ENCODE data around the gene PTPRG.
"Not testable (repeated sequence)": the region's sequence is repeated elsewhere in the genome, so short reads cannot be mapped to it uniquely, and the experiment has no call there.

PTPRG gene

GRCh38 chr3:61561374-61562041 lies at the start of gene PTPRG:
Gene PTPRG, plus strand, starts transcription at chr3:61561571. Its CDS starts 717 bp downstream, at chr3:61562288.
- DNase-seq, result peak; percentile 18 to 21

DNA sequence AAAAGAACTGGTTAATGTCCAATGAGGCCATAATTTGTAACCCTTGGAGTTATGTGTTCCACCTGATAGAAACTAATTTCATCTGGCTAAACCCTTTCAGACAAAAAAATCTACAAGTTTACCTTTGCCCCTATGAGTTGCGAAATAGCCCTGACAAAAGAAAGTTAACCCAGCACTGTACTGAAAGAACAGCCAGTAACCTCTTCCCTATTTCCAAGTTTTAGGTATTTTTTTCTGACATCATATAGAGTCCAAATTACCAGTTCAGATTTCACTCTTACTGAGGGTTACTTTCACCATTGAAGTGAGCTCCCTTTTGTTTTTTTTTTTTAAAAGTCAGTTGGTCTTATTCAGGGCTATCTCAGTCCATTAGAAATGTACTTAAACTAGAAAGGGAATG lies 42.8 kb upstream of the PTPRG start:
- no peak for DNase-seq

- peak; percentile 13 to 38 for DNase-seq
Measured at GRCh38 chr3:61520966-61521628, 40.3 kb upstream of the PTPRG start.

DNA sequence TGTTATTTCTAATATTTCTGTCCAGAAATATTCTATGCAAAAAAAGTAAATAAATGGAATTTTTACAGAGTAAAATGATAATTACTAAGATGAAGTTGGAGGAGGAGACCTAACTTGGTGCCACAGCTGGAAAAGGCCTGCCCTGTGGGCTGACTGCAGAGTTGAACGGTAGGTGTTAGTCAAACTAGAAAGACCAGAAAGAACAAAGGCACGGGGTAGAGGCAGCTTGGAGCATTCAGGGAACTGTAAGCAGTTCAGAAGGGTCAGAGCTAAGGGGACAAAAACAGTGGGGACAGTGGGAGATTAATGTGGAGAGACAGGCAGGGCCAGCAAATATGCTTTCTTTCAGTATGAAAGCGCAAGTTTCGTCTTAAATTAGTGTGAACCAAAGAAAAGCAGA lies 39.3 kb upstream of the PTPRG start:
- no peak for DNase-seq

GRCh38 chr3:61522626-61523025 lies 38.7 kb upstream of the PTPRG start:
- no peak for DNase-seq

DNA sequence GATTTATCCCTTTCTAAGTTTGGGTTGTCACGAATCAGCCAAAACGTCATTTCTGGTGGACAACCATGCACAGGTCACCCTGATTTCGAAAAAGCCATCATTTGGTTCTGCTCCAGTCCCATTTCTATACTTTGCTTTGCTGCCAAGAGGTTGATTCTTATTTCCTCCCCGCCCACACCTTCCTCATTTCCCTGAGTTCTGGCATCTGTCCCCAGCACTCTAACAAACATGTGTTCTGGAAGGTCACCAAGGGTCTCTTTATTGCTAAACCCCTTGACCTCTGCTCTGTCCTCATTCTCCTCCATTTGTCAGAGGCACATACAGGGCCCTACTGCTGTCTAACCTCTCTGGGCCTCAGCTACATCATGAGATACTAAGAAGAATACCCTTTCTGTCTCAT lies 36.4 kb upstream of the PTPRG start:
- no peak for DNase-seq

- DNase-seq, result no peak
Measured at GRCh38 chr3:61526308-61526707, 35.1 kb upstream of the PTPRG start.

DNA sequence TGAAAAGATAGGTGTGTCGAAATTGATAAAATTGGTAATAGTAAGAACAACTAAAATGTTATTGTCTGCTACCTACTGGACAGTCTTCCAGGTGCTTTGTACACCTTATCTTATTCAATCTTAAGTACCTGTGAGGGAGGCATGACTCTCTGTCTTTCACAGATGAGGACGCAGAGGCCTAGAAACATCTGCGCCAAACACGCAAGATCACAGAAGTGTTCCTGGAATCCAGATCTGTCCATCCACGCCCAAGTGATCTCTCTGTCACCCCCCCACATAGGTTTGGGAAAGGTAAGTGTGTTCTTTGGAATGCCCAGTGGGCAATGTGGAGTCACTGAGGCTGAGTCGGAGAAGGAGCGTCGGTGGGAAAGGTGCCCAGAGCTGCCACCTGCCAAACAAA lies 34.4 kb upstream of the PTPRG start:
- DNase-seq, result no peak

DNA sequence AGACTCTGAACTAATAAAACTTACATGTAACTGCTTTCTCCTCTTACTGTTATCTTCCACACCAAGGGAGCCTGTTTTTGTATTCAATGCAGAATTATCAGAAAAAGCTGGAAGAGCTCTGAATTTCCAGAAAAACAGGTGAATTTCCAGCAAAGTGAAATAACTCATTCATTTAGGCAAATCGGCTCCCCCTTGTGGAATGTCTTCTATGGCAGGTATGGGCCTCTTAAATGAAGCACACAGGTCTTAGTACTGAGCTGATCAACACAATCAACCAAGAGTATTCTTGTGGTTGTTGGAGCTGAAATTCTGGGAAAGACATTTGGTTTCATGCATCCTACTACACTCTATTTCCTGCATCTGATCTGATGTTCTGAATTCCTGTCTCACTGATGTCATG lies 31.0 kb upstream of the PTPRG start:
- no peak for DNase-seq

- no peak for DNase-seq
Measured at GRCh38 chr3:61531528-61531927, 29.8 kb upstream of the PTPRG start.

DNA sequence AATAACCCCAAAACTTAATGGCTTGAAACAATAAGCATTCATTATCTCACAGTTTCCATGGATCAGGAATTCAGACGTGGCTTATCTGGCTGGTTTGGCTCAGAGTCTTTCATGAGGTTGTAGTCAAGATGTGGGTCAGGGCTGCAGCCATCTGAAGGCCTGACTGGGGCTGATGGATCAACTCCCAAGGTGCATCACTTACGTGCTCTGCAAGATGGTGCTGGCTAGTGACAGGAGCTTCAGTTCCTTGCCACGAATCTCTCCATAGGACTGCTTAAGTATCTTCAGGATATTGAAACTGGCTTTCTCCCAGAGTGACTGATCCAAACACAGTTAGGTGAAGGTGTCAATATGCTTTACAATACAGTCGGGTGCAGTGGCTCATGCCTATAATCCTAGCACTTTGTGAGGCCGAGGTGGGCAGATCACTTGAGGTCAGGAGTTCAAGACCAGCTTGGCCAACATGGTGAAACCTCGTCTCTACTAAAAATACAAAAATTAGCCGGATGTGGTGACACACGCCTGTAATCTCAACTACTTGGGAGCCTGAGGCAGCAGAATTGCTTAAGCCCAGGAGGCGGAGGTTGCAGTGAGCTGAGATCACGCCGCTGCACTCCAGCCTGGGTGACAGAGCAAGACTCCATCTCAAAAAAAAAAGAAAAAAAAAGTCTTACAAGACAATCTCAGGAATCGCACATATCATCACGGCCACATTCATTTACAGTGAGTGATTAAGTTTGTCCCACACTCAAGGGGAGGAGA lies 28.5 kb upstream of the PTPRG start:
- DNase-seq, result no peak

GRCh38 chr3:61535826-61536225 lies 25.5 kb upstream of the PTPRG start:
- no peak for DNase-seq

- no peak for DNase-seq
Measured at GRCh38 chr3:61537366-61537765, 24.0 kb upstream of the PTPRG start.

- DNase-seq, result no peak
Measured at GRCh38 chr3:61538486-61538885, 22.9 kb upstream of the PTPRG start.

- no peak for DNase-seq
Measured at GRCh38 chr3:61541694-61542093, 19.7 kb upstream of the PTPRG start.

GRCh38 chr3:61545716-61546115 lies 15.7 kb upstream of the PTPRG start:
- no peak for DNase-seq

DNA sequence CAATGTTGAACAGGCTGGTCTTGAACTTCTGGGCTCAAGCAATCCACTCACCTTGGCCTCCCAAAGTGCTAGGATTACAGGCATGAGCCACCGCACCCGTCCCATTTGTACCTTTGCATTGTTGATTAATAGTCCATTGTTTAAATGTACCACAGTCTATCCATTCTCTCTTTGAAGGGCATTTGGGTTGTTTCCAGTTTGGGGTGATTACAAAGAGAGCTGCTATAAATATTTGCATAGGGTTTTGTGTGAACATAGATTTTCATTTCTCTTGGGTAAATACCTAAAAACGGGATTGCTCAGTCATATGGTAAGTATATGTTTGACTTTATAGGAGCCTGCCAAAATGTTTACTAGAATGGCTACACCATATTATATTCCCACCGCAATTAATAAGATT lies 13.7 kb upstream of the PTPRG start:
- no peak for DNase-seq

- not testable (repeated sequence) for DNase-seq
Measured at GRCh38 chr3:61552704-61553103, 8.7 kb upstream of the PTPRG start.

GRCh38 chr3:61559136-61559731 lies 2.1 kb upstream of the PTPRG start:
- DNase-seq, result no peak

- peak; percentile 37 for DNase-seq
Measured at GRCh38 chr3:61560517-61561373, 626 bp upstream of the PTPRG start.

DNA sequence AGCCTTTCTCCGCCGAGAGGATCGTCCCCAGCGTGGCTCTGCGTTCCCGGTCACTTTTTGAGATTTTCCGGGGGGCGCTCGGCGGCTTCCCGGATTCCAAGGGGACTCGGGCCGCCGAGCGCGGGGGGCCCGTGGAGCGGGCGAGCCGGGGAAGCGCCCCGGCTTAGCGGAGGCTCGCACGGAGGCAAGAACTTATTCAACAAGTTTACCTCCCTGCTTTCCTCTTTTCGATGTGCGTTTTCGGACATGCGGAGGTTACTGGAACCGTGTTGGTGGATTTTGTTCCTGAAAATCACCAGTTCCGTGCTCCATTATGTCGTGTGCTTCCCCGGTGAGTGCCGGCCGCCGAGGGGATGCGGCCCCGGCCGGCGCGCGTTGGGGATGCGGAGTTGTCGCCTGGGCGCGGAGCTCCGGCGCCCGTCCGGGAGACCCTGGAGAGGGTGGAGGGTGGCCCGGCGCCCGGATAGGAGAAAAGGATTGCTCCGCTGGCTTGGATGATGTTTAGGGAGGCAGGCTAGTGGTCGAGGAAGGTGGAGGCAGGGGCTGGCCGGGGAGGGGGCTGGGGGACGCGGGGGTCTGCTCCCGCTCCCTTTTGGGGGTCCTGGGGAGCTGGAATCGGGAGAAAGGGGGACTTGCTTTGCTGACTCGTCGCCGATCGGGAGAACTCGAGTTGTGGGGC lies 810 bp downstream of the PTPRG start:
- DNase-seq, result no peak

GRCh38 chr3:61562721-61563312 lies 1.4 kb downstream of the PTPRG start:
- no peak for DNase-seq

All from activated CD4-positive, alpha-beta T cell treated with anti-CD3 and anti-CD28 coated beads, Interleukin-2, amount 50 U/mL, for 48 hours (primary cell).